RPMI8226 (cell line): ENCODE data around the gene MYORG.

Experiments
- DNase-seq: peaks from one replicate; pipeline ENCODE4 v3.0.0-alpha.2; 2015

The MYORG gene

DNA sequence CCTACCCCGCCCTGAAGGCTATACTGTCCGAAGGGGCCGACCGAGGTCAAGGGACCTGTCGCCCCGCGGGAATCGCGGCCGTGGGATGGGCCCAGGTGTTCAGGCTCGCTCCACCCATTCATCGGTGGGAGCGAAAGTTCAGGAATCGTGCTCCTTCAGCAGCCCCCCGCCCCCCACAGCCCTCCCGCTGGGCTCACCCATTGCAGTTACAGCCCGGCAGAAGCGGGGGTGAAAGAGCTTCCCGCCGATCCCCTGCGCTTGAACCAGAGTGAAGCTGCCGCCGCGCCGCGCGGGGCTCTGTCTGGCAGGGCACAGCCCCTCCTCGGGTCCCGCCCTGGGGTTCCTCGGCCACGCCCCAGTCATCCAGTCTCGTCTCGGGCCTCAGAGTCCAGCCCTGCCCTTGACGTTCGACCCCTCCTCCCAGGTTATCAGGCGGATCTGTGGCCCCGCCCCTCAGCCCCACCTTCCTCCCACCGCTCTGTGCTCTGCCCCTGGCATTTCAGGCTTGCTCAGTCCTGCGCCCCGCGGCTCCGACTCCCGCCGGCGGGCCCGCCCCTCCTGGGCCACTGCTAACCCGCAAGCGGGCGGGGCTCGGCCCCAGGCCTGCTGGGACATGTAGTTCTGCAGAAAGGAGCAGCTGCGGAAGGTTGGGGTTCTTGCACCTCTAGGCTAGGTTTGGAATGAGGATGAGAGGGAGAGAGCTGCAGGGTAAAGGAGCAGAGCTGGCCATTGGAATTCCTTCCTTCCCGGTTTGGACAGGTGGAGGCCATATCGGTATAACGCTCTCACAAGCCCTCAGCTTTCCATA, at the start of gene MYORG:
TSS of gene MYORG (minus strand) at position 303 of the 808 bp plus-strand sequence. CDS start 3,955 bp downstream, outside the sequence.
- peak; percentile 98 for DNase-seq

GRCh38 chr9:34419716-34420504, 43.2 kb upstream of the MYORG start:
- DNase-seq = no peak

DNA sequence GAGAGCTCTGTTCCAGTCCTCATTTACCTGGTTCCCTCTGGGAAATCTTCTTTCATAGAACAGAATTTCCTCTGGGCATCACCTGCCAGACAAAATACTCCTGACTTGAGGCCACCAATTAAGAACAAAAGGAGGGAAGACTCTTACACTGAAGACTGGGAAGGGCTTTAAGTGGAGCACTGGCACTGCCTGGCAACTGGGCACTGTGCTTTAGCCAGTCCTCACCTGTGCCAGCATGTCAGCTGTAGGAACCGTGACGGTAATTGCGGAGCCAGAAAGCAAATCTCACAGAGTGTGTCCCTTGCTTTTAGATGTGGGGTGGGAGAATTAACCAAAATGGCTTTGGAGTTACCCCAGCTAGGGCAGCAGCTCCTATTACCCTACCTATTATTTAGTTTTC, 41.0 kb upstream of the MYORG start:
- DNase-seq = no peak

DNA sequence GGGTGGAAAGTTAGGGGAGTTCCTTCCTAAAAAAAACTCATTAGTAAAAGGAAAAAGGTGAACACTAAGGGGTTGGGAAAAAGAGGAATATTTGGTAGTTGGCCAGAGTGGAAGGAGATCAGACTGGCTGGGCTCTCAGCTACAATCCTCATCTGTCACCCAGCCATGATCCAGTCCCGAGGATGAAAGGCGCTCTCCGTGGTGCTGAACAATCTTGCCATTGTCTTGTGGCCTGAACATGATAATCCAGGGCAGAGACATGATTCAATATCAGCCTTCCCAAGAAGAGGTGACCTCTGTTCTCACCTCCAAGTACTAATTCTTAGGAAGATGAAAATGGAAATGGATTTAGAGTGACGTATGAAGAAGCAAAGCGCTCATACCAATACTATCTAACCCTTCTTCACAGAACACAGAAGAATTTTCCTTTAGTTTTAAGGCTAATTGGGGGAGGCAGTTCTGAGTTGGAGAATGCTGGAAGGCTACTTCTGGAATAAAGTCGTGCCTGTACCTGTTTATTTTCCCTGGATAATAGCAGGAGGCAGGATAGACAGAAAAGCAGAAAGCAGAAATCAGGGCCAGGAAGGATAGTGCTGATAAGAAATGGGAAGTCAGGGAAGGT, 36.6 kb upstream of the MYORG start:
- DNase-seq = peak; percentile 66

- no peak for DNase-seq
Measured at GRCh38 chr9:34412336-34412735, 35.6 kb upstream of the MYORG start.

- no peak for DNase-seq
Measured at GRCh38 chr9:34409154-34409553, 32.5 kb upstream of the MYORG start.

GRCh38 chr9:34408173-34408572, 31.5 kb upstream of the MYORG start:
- no peak for DNase-seq

DNA sequence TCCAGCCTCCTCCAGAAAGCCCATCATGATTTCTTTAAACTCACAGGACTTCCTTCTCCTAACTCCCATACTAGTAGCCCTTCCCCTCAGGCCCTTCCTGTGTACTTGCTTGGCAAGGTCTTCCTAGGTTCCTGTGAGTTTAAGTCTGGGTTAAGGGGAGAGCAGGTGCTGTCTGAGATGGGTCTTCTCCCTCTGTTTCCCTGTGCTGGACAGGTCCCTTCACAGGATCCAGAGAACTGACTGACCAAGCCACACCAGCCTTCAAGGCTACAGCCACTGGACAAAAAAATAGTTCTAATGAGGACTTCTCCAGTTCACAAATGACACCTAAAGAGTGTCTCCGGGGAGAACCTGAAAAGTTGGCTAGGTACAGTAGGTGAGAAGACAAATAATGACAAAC, 29.5 kb upstream of the MYORG start:
- DNase-seq = no peak

- DNase-seq = no peak
Measured at GRCh38 chr9:34405719-34406118, 29.0 kb upstream of the MYORG start.

- peak; percentile 53 for DNase-seq
Measured at GRCh38 chr9:34403554-34404380, 27.1 kb upstream of the MYORG start.

DNA sequence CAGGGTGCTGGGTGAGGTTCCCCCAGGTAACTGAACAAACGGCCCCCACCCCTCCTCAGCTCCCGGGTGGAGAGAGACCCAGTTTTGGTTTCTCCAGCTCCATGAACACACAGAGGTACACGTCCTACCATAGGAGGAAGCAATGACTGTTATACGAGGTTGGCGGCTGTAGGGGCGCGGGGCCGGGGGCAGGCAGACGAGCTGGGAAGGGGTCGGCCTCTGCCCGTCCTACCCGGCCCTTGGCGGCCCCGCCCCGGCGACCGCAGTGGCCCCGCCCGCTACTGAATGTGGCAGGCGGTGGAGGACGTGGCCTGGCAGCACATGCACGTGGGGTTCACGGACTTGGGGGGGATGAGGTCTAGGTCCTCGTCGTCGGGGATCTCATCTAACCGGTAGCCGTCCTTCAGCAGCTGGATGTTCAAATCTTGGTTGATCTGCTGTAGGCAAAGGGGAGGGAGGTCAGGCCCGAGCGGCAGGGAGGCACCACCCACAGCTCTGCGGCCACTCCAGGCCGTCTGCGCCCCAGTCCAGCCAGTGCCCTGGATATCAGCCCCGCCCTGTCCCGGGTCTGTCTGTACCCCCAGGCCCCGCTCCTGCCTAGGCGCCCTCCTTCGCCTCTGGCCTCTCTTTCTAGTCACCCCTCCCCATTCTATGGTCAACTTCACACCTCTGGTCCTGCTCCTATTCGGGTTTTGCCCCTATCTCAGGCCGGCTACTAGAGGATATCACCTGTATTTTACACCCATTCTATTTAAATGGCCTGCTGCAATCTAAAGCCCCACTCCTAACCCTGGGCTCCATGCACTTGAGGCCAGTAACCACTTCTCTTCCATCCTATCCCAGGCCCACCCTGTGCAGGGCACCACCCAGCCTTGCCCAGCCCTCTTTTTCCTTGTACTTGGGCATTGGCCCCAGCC, 24.2 kb upstream of the MYORG start:
- DNase-seq = no peak

DNA sequence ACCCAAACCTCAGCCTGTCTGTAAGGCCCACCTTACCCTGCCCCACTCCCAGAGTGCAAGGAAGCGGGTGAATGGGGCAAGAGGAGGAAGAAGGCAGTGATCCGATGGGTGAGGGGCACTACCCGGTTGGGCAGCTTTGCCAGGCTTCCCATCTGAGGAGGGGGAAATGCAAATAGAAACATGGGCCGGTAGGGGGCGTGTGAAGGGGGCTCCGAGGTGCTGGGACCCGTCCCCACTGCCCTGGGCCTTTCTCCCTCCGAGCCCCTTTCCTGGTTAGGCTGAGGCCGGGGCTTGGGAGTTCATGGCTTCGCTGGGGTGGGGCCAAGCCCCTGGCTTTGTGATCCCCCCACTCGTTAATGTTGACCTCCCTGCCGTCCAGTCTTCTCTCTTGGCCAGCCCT, 23.6 kb upstream of the MYORG start:
- DNase-seq = no peak

GRCh38 chr9:34399729-34400128, 23.0 kb upstream of the MYORG start:
- no peak for DNase-seq

DNA sequence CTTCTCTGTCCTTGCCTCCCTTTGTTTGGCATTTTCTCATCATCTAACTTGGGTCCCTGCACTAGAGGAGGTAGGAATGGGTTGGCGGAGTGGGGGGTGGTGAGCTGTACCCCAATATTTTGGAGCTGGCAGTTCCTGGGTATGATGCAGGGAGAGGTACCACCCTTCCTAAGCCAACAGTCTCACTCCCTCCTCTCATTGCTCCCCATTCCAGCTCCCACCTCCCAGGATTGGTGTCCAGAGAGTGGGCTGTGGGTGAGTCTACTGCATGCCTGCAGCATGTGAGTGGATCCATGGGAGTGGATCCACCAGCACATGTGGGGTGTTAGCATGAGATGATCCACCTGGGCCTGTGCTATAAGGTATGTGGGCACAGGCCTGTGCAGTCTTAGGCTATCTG, 22.2 kb upstream of the MYORG start:
- no peak for DNase-seq

DNA sequence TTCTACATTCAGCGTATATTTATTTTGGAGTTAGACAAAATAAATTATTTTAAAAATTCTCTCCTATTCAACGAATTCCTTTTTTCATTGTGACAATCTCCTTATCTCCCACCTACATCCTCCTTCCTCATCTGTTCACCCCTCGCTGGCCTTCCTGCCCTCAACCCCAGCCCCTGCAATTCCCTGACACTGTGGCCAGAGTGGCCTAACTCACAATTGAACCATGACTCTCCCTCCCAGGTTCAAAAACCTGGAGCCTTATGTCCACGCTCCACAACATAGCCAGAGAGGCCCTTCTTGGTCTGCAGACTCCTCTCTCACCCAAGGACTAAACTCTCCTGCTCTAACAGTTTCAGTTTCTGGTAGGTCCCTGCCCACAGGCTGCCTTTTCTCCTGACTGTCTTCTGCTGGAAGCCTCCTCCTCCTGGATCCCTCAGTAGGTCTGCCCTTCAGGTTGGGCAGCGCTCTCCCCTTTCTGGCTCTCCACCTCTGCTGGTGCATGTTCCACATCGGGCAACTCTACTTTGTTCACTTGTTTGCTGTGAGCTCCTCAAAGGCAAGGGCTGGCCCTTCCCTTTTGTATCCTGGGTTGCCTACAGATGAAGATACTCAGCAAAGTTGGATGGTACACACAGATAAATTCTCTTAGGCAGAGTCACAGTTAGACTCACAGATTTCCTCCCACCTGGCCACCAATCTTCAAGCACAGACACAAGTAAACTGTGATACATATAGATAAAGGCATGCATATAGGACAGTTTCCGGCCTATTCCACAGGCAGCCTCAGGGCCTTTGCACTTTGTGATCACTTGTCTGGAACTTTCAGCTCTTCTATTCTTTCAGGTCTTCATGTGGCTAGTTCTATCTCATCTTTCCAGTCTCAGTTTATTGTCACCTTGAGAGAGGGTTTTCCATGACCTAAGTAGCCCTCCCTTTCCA, 19.8 kb upstream of the MYORG start:
- DNase-seq = no peak

GRCh38 chr9:34392511-34392910, 15.8 kb upstream of the MYORG start:
- no peak for DNase-seq

- DNase-seq = no peak
Measured at GRCh38 chr9:34387239-34387638, 10.5 kb upstream of the MYORG start.

DNA sequence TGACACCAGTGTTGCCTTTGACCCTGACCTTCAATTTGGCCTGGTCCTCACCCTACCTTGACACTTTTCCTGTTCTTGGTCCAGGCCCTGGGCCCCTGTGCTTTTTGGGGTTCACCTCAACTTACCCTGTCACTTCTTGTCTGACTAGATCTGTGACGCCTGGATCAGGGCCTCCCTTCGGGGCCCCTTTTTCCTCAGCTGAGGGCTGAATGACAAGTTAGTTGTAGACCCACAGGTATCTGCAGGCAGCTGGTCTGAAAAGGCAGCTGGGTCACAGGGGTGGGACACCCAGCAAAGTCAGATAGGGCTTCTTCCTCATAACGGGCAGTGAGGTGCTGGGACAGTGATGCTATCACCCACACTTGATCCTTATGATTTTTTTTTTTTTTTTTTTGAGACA, 10.0 kb upstream of the MYORG start:
- no peak for DNase-seq

- DNase-seq = no peak
Measured at GRCh38 chr9:34385561-34386230, 9.0 kb upstream of the MYORG start.
